GM19238 (cell line): ENCODE measurements around the gene GRB10.
"Not testable (repeated sequence)": the region's sequence is repeated elsewhere in the genome, so short reads cannot be mapped to it uniquely, and the experiment has no call there.

Experiments used
- DNase-seq: peaks from one replicate; pipeline ENCODE4 v3.0.0; 2011; ENCODE audit warnings: low spot score; ENCODE audit not compliant: insufficient read length

Gene GRB10

DNA sequence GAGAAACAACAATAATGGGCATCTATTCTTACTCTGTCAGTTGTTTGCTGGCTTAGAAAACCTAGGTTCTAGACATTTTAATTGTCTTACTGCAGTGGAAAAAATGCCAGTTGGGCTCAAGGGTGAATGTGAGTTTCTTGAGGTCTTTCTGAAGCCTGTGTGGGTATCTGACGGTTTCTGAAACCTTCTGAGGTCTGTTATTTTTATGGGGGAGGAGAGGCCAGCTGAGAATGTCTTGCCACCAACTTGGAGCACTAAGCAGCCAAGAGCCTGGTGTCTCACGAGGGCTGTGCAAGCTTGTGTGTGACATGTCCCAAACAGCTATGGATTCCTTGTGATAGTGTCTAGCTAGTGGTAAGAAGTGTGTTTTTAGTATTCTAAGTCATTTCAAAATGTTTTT lies 193.3 kb downstream of the GRB10 start:
- DNase-seq: no peak

DNA sequence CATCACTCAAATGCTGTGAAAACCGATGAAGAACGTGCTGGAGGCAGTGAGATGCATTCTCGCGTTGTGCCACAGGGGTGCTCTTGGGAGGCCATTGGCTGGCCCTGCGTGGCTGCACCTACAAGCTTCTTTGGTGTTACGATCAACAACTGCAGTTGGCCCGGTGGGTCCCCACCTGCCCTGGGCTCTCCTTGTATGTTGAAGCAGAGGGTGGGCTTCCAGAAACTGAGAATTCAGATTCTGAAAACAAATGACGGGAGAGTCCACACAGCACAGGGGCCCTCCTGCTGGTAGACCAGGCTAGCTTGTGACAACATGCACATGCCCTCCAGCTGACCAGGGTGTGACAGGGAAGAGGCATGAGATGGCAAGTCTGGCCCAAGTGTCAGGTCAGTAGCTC lies 193.8 kb downstream of the GRB10 start:
- no peak for DNase-seq

DNA sequence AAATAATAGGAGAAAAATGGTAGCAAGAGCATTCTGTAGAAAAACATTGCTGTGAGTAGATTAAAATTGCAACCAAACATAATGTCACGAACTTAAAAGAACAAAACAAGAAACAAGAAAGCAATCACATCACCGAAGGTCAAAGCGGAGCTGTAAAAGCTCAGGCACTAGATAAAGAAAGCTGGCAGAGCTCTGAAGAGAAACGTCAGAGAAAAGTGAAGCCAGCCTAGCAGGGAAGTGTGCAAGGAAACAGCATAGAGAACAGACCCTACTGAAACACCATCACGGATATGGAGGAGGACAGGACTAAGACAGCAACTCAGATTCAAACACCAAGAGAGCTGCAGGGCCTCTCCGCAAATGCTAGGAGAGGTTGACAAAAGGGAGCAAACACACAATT lies 195.0 kb downstream of the GRB10 start:
- DNase-seq: no peak

DNA sequence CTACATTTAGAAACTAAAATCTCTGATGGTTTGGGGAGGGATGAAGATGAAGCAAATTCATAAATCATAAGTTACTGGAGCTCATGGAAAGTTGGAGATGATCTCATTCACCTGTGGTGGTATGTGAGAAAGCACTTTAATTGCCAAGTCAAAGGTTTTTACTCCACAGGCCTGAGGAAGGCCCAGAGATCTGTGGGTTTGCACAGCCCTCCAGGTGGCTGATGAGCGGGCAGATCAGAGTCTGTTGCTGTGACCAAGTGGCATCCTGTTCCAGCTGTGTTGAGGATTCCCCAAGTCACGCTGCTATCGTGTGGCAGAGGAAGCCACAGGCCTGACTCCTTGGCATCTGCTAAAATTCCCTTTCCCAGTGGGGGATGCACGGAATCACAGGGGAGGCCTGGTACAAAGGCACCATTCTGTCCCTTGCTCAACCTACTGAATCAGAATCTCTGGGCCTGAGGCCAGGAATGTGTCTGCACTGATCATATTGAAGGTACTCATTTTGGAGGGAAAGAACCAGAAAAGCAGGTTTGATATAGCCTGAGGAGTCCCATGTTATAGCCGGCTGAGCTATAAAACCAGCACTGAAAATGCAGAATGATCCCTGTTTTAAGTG lies 197.8 kb downstream of the GRB10 start:
- DNase-seq: no peak

GRCh38 chr7:50584386-50584785 lies 198.3 kb downstream of the GRB10 start:
- no peak for DNase-seq

- not testable (repeated sequence) for DNase-seq
Measured at GRCh38 chr7:50583295-50583694, 199.4 kb downstream of the GRB10 start.

DNA sequence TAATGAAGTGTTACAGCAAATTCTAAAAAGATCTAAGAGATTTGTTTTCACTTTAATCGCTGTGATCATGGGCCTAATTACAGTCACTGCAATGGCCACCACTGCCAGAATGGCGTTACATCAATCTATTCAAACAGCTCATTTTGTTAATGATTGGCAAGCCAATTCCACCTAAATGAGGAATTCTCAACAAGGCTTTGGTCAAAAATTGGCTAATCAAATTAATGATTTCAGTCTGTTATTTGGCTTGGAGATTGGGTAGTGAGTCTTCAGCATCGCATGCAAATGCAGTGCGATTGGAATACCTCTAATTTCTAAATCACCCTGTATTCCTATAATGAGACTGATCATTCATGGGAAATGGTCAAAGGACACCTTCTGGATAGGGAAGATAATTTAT lies 200.4 kb downstream of the GRB10 start:
- not testable (repeated sequence) for DNase-seq

GRCh38 chr7:50580666-50581065 lies 202.0 kb downstream of the GRB10 start:
- not testable (repeated sequence) for DNase-seq

DNA sequence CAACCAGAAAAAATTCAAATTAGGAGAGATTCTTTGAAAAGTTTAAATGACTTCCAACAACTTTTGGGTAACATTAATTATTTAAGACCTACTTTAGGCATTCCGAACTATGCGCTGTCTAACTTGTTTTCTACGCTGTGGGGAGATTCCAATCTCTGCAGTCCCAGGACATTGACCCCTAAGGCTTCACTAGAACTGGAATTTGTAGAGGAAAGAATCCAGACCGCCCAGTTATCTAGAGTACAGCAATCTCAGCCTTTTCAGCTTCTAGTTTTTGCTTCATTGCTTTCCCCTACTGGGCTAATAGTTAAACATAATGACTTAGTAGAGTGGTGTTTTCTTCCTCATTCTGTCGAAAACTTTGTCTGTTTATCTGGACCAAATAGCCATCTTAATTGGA lies 202.6 kb downstream of the GRB10 start:
- no peak for DNase-seq

DNA sequence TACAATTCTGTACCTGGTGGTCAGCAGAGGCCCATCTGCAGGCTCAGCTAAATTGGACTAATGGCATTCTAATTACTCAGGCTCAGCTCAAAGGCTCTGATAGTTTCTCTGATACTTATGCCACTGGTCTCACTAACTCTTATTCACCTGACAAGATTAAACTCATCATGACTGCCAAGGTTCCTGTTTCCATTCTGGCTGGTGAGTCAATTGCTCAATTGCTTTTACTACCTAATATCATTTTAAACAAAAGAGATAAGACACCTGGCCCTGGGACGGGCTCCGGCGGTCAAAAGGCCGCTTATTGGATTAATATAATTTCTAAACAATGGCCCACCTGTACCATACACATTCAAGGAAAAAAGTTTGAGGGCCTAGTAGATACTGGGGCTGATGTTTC lies 204.6 kb downstream of the GRB10 start:
- not testable (repeated sequence) for DNase-seq

DNA sequence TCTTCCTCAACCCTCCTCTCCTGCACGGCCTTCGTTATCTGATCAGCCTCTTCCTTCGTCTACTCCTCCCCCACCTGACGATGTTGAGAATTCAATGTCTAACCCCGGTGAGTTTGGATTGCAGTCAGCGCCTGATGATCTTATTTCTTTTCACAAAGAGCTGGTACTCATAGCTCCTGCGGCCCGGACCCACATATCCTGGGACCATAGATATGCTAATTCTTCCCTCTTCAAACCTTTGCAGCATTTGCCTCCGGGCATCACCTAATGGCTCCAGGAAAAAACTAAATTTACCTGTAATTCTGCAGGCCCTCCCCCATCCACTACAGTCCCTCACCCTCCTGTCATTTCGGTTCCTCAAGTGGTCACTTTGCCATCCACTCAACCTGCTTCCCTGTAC lies 205.1 kb downstream of the GRB10 start:
- DNase-seq: no peak

DNA sequence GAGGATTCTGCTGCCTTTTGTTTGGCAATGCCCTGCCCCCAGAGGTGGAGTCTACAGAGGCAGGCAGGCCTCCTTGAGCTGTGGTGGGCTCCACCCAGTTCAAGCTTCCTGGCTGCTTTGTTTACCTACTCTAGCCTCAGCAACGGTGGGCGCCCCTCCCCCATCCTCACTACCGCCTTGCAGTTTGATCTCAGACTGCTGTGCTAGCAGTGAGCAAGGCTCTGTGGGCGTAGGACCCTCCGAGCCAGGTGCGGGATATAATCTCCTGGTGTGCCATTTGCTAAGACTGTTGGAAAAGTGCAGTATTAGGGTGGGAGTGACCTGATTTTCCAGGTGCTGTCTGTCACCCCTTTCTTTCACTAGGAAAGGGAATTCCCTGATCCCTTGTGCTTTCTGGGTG lies 206.3 kb downstream of the GRB10 start:
- DNase-seq: not testable (repeated sequence)

- no peak for DNase-seq
Measured at GRCh38 chr7:50567715-50568261, 214.9 kb downstream of the GRB10 start.

GRCh38 chr7:50565977-50566376 lies 216.7 kb downstream of the GRB10 start:
- no peak for DNase-seq

DNA sequence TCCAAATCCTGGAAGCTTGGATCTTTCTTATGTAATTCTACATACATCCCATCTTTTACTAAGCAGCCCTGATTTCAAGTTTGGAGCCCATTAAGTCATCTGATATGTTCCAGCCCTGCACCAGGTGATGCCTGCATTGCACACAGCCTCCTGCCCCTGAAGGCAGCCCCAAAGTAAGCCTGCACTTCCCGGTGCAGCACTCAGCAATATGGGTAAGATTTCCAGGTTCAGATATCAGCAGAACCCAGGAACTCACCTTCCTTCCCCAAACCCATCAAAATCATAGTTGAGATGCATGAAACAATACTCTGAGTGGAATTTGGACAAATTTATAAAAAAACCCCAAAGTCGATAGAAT lies 217.2 kb downstream of the GRB10 start:
- DNase-seq: no peak

GRCh38 chr7:50564640-50565558 lies 217.8 kb downstream of the GRB10 start, which contains the start of gene DDC:
TSS of gene DDC (minus strand) at chr7:50565405. CDS start at chr7:50544085, 21,320 bp downstream.
- DNase-seq: no peak

DNA sequence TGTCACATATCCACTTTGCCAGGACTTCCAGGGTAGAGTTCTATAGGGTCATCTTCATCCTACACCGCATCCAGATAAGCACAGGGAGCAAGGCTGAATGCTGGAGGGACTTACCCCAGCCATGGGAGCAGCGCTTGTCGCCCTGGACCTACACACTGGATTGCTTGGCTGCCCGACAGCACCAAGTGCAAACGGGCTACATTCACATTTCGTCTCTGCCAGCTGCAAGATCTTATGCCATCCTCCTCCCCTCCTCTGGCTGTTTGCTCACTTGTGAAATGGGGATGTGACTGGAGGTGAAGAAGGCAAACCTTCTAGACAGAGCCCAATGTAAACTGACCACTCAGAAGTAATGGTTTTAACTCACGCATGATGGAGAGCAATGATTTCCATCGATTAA lies 218.5 kb downstream of the GRB10 start:
- no peak for DNase-seq

- no peak for DNase-seq
Measured at GRCh38 chr7:50562136-50562535, 220.6 kb downstream of the GRB10 start.

DNA sequence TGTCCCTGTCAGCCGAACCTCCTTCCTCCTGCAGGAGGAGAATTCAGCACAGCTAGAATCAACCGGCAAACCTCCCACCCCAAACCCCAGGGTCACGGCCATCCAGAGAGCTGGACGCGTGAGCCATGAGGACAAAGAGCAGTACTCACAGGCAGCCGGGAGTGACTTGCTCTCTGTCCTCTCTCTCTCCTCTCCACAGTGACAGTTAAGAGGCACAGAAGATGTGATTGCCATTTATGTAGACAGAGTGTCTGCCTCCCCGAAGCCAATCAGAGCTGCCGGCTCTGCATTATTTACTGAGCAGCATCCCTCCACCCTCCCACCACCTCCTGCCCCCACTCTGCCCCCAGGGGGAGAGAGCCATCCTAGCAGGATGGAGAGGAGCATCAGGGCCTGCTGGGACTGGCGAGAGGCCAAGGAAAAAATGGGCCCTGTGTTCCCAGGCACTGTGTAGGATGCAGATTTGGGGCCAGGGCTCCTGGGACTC lies 221.8 kb downstream of the GRB10 start:
- DNase-seq: no peak

DNA sequence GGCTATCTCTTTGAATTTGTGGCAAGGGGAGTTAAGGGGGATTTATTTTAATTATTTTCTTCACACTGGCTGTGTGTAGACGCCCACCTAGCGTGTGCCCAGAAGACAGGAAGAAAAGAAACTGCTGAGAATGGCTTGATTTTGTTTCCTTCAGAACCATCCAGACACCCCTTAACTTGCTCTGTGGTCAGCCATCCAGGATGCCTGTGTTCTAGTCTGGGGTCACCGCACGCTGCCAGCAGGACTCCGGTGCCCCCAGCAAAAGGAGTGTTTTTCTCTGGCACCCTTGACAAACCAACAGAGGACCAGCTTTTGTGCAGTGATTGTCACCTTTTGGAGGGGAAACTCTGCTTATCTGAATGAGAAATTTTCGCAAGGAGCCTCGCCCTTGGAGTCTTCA lies 222.8 kb downstream of the GRB10 start:
- no peak for DNase-seq

DNA sequence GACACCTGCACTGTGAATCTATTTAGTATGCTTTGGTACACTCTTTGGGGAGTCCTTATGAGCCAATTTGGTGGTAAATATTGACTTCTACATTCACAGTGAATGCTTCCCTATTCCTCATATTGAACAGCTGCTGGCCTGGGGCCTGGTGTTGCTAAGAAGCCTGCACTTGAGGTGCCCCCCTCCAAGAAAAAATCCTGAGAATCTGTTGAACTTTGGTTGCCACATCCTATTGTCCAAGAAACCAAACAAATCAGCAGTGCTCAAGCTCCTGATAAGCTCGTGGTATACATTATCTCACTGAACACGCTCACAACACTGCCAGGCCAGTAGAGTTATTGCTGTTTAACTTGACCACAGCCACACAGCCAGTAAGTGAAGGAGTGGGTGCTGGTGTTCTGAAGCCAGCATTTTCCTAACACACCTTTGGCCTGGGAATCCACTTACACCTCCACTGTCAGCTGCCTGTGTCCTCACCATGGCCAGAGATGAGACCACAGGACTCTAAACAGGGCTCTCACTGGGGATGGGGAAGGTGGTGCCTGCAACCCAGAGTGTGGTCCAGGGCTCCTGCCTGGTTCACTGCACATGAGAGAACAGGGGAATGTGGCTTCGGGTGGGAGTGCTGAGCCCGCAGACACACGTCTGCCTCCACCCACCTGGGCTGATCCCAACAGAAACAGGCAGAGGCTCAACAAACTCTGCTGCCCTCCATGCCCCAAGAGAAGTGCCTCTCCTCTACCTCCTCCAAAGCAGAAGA lies 224.2 kb downstream of the GRB10 start:
- DNase-seq: no peak

- DNase-seq: no peak
Measured at GRCh38 chr7:50557099-50557498, 225.6 kb downstream of the GRB10 start.
